ENCODE results near the gene SYNPO2.

DNA sequence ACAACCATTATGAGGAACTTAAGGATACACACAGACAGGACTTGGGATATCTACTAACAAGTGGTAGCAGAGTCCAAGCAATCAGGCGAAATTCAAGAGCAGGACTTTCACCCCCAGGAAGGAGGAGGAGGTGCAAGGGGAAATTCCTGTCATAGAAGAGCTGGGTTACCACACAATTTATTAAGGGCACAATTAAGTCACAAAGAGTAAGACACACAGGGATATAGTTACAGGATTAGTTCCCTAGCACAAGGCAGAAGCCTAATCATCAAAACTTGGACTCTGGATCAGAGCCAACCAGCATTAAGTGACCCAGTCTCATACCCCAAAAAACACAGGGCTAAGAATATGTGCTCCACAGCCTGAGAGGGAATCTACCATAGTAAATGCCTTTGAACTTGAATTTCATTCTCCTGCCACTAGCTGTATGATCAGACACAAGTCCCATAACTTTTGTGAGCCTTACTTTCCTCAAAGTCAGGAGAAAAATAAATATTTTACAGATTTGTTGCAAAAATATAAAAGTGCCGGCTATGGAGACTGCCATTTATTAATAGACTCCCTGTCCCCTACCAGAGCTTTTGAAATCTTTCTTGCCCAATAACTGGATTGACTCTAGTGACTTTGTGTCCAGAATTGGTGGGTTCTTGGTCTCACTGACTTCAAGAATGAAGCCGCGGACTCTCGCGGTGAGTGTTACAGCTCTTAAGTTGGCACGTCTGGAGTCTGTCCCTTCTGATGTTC is 87.0 kb downstream of the SYNPO2 start:
- TF ChIP-seq POLR2A (IDR thresholded peaks at IDR 0.05) = no peak
- TF ChIP-seq, protein P1, sequence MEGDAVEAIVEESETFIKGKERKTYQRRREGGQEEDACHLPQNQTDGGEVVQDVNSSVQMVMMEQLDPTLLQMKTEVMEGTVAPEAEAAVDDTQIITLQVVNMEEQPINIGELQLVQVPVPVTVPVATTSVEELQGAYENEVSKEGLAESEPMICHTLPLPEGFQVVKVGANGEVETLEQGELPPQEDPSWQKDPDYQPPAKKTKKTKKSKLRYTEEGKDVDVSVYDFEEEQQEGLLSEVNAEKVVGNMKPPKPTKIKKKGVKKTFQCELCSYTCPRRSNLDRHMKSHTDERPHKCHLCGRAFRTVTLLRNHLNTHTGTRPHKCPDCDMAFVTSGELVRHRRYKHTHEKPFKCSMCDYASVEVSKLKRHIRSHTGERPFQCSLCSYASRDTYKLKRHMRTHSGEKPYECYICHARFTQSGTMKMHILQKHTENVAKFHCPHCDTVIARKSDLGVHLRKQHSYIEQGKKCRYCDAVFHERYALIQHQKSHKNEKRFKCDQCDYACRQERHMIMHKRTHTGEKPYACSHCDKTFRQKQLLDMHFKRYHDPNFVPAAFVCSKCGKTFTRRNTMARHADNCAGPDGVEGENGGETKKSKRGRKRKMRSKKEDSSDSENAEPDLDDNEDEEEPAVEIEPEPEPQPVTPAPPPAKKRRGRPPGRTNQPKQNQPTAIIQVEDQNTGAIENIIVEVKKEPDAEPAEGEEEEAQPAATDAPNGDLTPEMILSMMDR (IDR thresholded peaks at IDR 0.05) = no peak

All from testis (tissue), 2 donors.